ENCODE data around the gene ADM2.

The ADM2 gene

DNA sequence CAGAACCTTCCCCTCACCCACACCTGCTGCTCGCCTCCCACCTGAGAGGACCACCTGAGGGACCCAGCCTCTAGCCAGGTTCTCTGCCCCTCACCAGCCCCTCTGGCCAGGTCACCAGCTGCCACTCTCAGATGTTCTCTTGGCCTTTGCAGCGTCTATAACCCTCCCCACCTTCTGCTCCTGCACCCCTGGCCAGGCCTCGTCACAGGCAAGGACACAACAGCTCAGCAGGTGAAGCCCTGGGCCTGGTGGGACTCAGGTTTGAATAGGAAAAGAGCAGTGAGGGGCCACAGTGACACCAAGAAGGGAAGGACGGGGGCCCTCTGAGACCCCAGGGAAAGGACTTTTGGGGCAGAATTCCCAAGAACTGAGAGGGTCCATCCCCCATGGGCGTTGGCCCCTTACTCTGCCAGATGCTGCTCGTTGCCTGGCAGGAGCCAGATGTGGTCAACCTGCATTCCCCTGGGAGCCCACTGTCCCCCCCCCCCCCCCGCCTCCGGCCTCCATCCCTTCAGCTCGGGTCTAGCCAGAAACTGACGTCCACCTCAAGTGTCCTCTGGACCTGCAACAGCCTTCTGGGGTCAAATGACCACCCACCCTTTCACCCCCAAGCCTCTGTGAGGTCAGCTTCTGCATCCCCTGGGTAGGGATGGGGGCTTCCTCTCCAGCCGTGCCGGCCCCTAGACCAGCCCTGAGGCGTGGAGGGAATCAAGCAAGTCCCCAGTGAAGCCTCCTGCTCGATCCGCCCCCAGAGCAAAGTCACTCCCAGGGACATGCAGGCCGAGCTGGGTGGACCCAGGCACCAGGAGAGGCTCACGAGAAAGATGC is 35.2 kb upstream of the ADM2 start:
- H3K4me3 ChIP-seq (ENCODE audit: control insufficient read depth, low read depth, low read length) = no peak overlapping the region
- TF ChIP-seq, protein P1, sequence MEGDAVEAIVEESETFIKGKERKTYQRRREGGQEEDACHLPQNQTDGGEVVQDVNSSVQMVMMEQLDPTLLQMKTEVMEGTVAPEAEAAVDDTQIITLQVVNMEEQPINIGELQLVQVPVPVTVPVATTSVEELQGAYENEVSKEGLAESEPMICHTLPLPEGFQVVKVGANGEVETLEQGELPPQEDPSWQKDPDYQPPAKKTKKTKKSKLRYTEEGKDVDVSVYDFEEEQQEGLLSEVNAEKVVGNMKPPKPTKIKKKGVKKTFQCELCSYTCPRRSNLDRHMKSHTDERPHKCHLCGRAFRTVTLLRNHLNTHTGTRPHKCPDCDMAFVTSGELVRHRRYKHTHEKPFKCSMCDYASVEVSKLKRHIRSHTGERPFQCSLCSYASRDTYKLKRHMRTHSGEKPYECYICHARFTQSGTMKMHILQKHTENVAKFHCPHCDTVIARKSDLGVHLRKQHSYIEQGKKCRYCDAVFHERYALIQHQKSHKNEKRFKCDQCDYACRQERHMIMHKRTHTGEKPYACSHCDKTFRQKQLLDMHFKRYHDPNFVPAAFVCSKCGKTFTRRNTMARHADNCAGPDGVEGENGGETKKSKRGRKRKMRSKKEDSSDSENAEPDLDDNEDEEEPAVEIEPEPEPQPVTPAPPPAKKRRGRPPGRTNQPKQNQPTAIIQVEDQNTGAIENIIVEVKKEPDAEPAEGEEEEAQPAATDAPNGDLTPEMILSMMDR (IDR thresholded peaks at IDR 0.05; ENCODE audit: control insufficient read depth, insufficient read depth, low read depth, low read length, missing control alignments) = no peak
- DNase-seq (ENCODE audit: low read depth) = no peak

DNA sequence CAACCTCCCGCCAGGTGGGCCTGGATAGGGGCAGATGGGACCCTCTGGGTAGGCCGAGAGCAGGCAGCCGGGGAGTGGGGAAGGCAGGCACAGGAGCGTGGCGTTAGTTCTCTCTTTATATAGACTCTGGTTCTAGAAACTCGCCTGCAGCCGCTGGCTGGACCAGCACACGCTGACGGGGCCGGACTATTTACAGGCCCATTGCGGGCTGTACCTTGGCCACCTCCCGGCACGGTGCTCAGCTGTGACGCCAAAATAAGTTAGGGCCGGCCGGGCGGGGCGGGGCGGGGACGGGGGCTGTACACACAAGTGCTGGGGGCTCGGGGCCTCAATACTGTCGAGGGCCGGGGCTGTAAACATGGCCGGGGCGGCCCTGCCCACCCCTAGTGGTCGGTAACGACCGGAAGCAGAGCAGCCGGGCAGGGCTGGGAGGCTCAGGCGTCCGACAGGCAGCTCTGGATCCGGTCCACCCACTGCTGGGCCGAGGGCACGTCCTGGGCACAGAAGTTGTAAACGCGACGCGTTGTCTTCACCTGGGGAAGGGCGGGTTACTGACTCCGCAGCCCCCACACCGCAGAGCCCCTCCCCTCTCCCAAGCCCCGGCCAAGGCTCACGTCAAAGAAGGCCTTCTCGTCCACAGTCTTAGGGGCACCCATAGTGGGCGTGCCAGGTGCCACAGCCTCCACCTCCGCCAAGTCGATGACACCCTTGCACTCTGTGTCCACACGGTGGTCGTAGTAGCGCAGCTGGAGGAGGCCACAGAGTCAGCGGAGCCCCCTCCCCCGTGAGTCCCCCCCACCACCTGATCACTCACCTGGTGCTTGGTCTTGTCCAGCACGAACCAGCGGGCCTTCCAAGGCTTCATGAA is 34.4 kb upstream of the ADM2 start:
- H3K4me3 ChIP-seq (ENCODE audit: control insufficient read depth, low read depth, low read length) = no peak overlapping the region
- TF ChIP-seq, protein P1 (IDR thresholded peaks at IDR 0.05; ENCODE audit: control insufficient read depth, insufficient read depth, low read depth, low read length, missing control alignments) = no peak
- DNase-seq (ENCODE audit: low read depth) = no peak

DNA sequence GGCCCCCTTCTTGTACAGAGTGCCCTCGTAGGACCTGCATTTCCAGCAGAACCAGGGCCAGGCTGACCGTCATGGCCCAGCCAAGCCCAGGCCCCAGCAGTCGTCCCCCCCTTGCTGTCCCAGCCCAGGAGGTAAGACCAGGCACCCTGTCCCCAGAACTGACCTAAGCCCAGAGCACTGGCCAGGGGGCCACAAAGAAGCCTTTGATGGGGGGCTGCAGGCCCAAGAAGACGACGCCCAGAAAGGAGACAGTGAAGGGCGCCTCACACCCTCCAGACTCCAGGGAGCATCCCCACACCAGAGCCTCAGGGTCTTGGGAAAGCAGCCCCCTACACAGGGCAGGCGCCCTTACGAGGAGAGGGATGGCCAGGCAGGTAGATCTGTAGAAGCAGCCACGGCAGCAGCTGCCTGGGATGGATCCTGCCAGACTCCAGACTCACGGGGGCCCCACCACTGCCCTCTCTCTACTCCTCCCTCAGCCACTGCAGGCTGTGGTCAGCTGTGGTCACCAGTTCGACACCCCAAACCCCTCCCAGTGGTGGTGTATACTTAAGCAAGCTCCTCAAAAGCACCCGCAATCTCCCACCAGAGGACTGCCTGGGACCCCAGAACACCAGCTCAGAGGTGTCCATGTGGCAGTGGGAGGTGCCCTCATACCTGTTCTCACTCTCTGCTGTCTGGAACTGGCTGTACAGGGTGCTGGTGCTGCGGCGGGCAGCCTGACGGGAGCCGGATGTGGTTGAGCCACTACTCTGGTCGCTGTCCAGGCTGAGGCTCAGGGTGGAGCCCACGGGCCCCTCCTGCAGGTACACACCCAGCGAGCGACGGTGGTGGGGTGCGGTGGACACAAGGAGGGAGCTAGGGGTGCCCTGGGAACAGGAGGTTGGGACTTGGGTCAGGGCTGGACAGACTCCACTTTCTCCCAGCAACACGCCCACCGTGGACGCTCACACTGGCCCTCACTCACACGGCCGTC is 33.5 kb upstream of the ADM2 start:
- DNase-seq (ENCODE audit: low read depth) = no peak
- TF ChIP-seq, protein P1 (IDR thresholded peaks at IDR 0.05; ENCODE audit: control insufficient read depth, insufficient read depth, low read depth, low read length, missing control alignments) = no peak
- H3K4me3 ChIP-seq (ENCODE audit: control insufficient read depth, low read depth, low read length) = no peak overlapping the region

DNA sequence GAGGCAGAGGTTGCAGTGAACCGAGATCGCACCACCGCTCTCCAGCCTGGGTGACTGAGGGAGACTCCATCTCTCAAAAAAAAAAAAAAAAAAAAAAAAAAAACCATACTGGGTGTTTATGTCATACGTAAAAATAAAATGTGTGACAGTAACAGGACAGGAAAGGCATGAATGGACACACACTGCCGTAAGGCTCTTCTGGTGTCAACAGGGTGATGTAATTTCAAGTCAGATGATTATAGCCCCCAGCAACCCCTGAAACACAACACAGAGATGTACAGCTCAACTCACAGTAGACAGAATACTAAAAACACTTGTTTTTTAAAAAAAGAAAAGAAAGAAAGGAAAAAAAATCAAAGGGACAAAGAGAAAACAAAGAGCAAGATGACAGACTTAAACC is 28.7 kb upstream of the ADM2 start:
- TF ChIP-seq, protein P1 (IDR thresholded peaks at IDR 0.05; ENCODE audit: control insufficient read depth, insufficient read depth, low read depth, low read length, missing control alignments) = no peak
- DNase-seq (ENCODE audit: low read depth) = no peak
- H3K4me3 ChIP-seq (ENCODE audit: control insufficient read depth, low read depth, low read length) = no peak overlapping the region

DNA sequence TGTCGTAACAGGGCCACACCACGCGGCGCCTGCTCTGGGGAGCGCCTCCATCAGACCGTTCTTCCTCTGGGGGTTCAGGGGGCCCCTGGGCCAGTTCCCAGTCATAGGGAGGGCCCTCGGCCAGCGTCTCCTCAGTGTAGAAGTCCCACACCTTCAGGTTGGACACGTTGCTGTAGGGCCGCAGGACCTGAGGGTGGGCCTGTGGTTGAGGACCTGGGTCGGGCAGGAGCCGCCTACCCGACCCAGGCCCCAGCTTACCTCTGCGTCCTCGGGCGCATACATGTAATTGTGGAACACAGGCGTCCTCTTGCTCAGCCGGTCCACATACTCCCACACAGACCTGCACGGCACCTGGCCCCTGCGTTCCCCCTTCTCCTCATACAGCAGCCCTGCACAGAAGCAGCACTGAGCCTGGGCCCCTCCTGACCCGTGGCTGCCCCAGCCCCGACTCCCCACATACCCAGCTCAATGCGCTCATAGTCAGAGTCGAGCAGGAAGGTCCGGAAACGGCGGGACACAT is 26.7 kb upstream of the ADM2 start:
- TF ChIP-seq, protein P1 (IDR thresholded peaks at IDR 0.05; ENCODE audit: control insufficient read depth, insufficient read depth, low read depth, low read length, missing control alignments) = no peak
- DNase-seq (ENCODE audit: low read depth) = no peak
- H3K4me3 ChIP-seq (ENCODE audit: control insufficient read depth, low read depth, low read length) = no peak overlapping the region

DNA sequence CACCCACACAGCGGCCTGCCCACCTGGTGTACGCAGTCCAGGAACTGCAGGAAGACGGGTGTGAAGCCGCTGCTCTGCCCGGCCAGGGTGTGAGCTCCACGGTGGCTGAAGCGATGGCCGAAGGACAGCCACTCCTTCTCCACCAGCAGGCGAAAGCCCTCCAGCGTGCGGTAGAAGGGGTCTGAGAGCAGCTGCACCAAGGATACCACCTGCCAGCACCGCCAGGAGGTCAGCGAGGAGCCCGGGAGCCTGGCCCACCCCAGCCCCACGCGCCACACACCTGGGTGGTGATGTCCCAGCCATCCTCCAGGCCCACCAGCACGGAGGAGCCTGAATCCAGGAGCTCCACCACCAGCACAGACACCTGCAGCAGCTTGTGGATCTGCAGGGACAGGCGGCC is 26.1 kb upstream of the ADM2 start:
- TF ChIP-seq, protein P1 (IDR thresholded peaks at IDR 0.05; ENCODE audit: control insufficient read depth, insufficient read depth, low read depth, low read length, missing control alignments) = no peak
- H3K4me3 ChIP-seq (ENCODE audit: control insufficient read depth, low read depth, low read length) = no peak overlapping the region
- DNase-seq (ENCODE audit: low read depth) = no peak
